Effector CD4-positive, alpha-beta T cell (primary cell): ENCODE results near the gene CTNNAL1.
"Not testable (repeated sequence)": the region's sequence is repeated elsewhere in the genome, so short reads cannot be mapped to it uniquely, and the experiment has no call there.

Experiments
- DNase-seq: peaks from one replicate; pipeline ENCODE4 v3.0.0-alpha.2; 2020
- total RNA-seq: gene quantifications from one replicate; lab custom pipeline; 2026; lab: John Stamatoyannopoulos, UW

CTNNAL1 gene
- 13.7 reads per million, percentile 38 among the genes with 10 or more reads in this experiment for total RNA-seq

DNA sequence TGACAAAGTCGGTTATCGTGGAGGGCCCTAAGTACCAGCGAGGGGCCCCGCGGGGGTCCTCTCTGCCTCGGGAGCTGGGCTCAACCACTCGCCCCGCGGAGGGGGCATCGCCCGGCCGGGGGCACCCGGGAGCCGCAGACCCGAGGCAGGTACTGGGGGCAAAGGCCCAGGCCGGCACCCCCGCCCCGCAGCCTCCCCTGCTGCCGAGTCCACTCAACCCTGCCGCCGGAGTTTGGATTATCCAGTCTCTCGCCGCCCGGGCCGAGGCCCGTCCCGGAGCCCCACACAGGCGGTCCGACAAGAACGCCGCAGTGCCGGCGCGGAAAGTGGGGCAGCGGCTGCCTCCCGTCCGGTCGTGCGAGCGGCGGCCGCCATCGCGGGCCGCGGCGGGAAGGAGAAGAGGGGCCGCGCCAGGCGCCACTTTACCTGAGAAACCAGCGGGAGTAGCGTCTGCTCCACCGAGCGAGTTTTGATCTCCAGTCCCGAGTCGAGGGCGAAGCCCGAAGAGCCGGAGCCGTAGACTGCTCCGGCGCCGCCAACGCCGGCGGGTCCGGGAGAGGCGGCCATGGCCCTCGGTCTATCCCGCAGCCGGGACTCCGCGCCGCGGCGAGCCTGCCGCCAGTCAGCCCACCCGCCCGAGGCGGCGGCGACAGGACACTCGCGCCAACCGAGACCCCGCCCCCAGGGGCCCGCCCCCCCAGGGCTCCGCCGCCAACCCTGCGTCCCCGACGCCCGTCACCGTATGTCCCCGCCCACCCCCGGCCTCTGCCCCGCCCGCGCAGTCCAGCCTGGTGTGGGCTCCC lies at the start of gene CTNNAL1:
TSS of gene CTNNAL1 (minus strand) at position 624 of the 803 bp plus-strand sequence. CDS start at position 567, 57 bp downstream.
- DNase-seq, result peak; percentile 80

- DNase-seq, result no peak
Measured at GRCh38 chr9:109062543-109062942, 49.2 kb upstream of the CTNNAL1 start.

- no peak for DNase-seq
Measured at GRCh38 chr9:109060191-109060590, 46.9 kb upstream of the CTNNAL1 start.

DNA sequence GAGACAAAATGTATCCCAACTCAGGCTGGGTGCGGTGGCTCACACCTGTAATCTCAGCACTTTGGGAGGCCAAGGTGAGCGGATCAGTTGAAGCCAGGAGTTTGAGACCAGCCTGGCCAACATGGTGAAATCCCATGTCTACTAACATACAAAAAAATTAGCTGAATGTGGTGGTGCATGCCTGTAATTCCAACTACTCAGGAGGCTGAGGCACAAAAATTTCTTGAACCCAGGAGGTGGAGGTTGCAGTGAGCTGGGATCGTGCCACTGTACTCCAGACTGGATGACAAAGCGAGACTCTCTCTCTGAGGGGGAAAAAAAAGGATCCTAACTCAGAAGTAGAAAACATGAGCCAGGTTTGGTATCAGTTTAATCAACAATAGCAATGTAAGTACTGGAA lies 39.8 kb upstream of the CTNNAL1 start:
- not testable (repeated sequence) for DNase-seq

DNA sequence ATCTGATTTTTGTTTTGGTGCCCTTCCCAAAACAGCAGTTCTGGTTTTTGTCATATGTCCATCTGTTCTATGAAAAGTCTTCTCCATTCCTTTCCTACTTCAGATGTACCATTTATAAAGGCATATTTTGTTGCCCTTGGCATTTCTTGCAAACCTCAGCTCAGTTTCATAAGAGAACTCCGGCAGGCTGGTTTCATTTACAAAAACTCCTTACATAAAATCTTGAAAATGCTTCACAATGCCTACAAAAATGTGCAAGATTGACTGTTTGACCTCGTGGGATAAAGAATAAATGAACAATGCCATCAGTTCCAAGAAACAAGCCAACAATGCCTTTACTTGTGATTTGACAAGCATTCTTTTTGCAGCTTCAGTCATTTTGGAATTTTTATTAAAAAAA lies 39.1 kb upstream of the CTNNAL1 start:
- DNase-seq, result no peak

GRCh38 chr9:109051733-109052132 lies 38.4 kb upstream of the CTNNAL1 start:
- DNase-seq, result no peak

DNA sequence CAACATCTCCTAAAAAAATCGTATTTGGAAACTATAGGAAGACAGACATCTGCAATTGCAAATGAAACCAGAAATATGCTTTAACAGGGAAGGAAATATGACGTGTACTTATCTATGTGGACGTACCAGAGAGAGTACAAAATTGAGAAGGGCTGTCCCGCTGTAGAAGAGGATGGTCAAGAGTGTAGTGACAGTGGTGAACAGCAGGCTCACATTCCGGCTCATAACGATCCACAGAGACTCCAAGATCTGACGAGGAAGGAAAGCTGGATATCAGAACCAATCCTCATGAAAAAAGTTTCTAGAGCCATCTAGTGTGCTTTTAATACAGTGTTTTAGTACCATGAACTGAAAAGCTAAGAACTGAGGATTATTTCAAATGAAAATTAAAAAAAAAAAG lies 37.1 kb upstream of the CTNNAL1 start:
- DNase-seq, result no peak

DNA sequence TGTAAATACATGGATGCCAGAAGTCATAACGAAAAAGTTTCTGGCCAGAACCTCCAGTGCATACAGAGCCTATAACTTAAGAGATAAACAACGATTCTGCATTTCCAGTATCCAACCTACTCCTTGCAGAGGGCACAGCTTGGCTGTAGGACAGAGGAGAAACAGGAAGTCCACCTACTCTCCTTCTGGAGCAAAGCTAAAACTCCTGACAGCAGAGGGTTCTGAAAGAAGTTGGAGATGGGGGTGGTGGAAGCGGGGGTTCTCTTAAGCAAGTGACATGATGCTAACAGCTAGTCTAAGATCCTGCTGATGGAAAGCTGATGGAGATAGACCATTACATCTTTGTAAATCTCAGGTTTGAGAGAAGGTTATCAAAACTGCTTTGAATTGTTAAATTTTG lies 35.5 kb upstream of the CTNNAL1 start:
- DNase-seq, result no peak

- no peak for DNase-seq
Measured at GRCh38 chr9:109047259-109047658, 34.0 kb upstream of the CTNNAL1 start.

DNA sequence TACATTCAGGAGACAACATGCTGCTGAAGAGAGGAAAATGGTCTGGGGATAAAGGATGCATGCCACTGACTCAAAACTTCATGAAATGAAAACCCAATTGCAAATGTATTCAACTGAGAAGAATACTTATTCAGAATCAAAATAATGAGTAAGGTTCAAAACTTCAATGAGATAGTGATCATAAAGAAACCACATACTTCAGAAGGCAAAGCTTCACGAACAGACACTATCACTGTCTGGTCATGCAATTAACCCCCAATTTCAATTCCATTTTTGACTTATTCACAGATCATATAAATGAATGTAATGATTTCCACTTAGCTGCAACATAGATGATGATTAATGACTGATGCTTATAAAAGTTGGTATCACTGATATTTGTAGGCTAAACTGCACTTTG lies 33.0 kb upstream of the CTNNAL1 start:
- no peak for DNase-seq

GRCh38 chr9:109043578-109043977 lies 30.3 kb upstream of the CTNNAL1 start:
- DNase-seq, result no peak

GRCh38 chr9:109040571-109040970 lies 27.3 kb upstream of the CTNNAL1 start:
- DNase-seq, result no peak

GRCh38 chr9:109039539-109039938 lies 26.2 kb upstream of the CTNNAL1 start:
- no peak for DNase-seq

DNA sequence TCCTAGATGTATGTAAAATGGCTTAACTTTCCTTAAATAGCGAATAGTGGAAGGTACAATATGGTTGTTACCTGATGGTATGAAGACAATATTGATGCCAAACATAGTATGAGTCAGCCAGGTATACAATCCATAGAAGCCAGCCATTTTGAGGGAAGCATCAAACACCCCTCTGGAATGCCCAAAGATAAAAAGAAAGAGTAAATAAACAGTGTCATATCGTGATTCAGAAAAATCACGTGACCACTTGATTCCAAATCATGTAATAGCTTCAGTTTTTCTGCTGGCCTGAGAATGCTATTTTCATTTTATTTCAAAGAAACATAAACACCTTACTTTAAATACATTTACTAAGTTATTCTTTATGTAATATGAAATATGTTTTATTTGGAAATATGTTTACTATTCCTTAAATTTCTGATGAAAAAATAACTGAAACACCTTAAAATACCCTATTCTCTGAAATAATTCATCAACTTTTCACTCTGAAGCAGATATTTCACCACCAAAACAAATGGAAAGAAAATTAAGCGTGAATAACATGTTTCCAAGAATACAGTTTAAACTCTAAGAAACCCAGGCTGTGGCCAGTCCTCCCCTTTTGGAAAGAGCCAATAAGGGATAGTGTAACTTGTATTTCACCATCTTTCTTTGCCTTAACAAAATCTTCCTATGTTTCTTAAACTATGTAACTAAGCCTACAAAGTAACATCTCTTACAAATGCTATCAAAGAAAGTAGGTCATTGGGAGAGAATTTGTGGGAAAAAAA lies 24.8 kb upstream of the CTNNAL1 start:
- no peak for DNase-seq

GRCh38 chr9:109036744-109037680 lies 23.7 kb upstream of the CTNNAL1 start:
- DNase-seq, result no peak

GRCh38 chr9:109035684-109036423 lies 22.6 kb upstream of the CTNNAL1 start:
- no peak for DNase-seq

DNA sequence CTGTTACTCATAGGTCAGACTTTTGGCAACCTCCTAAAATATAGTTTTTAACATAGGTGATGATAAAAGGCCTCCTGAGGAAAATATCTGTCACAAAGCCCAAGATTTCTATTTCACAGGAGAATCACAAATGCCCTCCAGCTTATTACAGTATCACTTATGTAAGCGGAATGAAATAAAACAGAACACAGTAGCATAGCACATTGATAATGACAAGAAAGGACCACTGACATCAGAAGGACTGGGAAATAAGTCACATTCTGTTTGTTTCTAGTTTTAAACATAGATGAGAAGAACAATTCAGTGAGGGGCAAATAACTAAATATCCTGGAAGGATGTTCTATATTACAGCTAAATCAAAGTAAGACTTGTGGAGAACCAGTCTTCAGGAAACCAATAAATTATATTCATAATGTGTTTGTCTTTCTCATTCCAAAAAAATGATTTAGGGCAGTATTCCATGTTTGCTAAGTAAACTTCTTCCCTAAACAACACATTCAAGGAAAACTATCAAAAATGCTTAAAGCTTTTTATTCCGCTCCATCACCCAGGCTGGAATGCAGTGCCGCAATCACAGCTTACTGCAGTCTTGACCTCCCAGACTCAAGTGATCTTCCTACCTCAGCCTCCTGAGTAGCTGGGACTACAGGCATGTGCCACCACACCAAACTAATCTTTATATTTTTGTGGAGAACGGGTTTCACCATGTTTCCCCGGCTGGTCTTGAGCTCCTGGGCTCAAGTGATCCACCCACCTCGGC lies 20.8 kb upstream of the CTNNAL1 start:
- no peak for DNase-seq

DNA sequence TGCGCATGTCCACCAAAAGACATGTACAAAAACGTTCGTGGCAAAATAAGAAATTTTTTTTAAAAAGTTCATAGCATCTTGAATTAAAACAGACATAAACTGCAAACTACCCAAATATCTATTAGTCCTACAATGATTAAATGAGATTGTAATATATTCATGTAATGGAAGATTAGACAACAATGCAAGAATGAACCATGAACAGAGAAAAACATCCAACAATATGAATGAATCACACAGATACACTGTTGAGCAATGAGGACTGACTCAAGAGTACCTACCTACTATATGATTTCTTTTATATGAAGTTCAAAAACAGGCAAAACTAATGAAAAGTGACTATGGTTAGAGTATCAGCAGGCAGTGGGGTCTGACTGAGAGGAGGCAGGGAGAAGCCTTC lies 17.9 kb upstream of the CTNNAL1 start:
- no peak for DNase-seq

DNA sequence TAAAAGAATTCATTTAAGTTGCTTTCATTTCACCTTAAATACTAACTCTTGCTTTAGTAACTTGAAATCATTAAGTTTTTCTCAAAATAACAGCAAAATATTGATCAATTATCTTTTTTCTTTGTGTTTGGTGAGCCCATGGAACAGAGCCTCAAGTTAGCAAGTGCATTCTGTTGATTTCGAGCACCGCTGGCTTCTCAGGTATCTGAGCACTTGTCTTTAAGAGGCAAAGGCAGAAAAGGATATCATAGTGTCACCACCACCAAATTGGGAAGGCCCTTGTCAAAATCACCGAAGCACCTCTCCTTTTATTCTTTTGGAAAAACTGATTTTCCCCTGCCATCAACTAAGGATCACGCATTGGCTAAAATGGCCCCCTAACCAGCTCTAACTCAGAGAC lies 17.1 kb upstream of the CTNNAL1 start:
- DNase-seq, result no peak

GRCh38 chr9:109028457-109028856 lies 15.2 kb upstream of the CTNNAL1 start:
- DNase-seq, result no peak

- no peak for DNase-seq
Measured at GRCh38 chr9:109027176-109027575, 13.9 kb upstream of the CTNNAL1 start.
